Measurements from ENCODE around the gene CACNA1I.

The CACNA1I gene

DNA sequence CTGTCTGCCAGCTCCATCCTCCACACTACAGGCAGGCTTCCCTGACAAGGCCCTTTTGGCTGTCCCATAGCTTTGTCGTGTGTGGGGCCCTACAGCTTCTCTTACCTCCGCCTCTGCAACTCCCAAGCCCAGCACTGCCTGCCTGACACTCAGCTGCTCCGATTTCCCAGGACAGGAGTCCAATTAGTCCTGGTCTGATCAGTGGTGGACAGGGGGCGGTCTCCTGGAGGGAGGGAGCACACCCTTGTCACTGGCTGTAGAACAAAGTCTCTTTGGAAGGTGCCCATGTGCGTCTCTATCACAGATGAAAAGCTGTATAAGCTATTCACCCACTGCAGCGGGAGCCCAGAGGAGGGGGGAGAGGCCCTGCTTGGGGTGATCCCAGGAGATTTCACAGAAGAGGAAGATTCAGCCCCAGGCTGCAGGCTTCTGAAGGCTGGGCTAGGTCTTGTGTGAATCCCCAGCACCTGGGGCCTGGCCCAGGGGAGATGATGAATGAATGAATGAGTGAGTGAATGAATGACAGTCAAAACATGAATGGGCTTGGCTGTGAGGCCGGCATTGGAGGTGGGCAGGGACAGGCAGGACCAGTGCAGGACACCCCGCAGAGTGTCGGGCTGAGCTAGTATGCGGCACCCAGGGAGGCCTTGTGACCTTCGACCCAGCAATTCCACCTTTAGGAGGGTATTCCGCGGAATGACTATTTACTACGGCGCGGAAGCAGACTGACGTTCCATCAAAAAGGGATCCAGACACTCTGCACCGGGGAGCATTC lies 142.4 kb downstream of the CACNA1I start:
- DNase-seq (ENCODE audit: low read depth) = peak; percentile 27
- no peak overlapping the region for H3K4me3 ChIP-seq (ENCODE audit: low read depth, low read length)
- TF ChIP-seq, protein P1, sequence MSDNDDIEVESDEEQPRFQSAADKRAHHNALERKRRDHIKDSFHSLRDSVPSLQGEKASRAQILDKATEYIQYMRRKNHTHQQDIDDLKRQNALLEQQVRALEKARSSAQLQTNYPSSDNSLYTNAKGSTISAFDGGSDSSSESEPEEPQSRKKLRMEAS (IDR thresholded peaks at IDR 0.05; ENCODE audit: low read depth, low read length) = no peak

DNA sequence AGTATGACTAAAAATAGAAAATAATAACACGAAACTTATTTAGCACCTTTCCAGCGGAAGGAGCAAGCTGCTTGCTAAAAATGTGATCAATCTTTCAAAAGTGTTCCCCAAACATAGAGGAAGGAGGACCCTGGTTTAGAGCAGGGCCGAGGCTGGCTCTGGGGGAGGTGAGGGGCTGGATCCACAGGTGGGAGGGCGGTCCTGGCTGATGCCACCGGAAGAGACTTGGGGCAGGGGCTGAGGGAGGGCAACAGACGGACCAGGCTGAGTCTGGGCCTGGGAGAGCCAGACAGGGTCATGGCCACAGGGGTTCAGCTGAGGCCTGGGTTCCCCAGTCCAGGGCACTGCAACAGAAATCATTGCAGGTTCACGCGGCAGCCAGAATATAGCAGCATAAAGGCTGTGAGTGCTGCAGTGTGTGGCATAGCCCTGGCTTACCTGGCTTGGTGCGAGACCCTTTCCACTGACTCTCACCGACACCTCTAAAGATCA lies 143.3 kb downstream of the CACNA1I start:
- no peak overlapping the region for H3K4me3 ChIP-seq (ENCODE audit: low read depth, low read length)
- DNase-seq (ENCODE audit: low read depth) = no peak
- TF ChIP-seq MYC (IDR thresholded peaks at IDR 0.05; ENCODE audit: low read depth, low read length) (no peak), POLR2A (IDR thresholded peaks at IDR 0.05; ENCODE audit: extremely low read depth, insufficient read length) (no peak)
- TF ChIP-seq, protein P2, sequence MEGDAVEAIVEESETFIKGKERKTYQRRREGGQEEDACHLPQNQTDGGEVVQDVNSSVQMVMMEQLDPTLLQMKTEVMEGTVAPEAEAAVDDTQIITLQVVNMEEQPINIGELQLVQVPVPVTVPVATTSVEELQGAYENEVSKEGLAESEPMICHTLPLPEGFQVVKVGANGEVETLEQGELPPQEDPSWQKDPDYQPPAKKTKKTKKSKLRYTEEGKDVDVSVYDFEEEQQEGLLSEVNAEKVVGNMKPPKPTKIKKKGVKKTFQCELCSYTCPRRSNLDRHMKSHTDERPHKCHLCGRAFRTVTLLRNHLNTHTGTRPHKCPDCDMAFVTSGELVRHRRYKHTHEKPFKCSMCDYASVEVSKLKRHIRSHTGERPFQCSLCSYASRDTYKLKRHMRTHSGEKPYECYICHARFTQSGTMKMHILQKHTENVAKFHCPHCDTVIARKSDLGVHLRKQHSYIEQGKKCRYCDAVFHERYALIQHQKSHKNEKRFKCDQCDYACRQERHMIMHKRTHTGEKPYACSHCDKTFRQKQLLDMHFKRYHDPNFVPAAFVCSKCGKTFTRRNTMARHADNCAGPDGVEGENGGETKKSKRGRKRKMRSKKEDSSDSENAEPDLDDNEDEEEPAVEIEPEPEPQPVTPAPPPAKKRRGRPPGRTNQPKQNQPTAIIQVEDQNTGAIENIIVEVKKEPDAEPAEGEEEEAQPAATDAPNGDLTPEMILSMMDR (IDR thresholded peaks at IDR 0.05; ENCODE audit: low read depth, low read length) = no peak
- TF ChIP-seq, protein P1 (IDR thresholded peaks at IDR 0.05; ENCODE audit: low read depth, low read length) = no peak

DNA sequence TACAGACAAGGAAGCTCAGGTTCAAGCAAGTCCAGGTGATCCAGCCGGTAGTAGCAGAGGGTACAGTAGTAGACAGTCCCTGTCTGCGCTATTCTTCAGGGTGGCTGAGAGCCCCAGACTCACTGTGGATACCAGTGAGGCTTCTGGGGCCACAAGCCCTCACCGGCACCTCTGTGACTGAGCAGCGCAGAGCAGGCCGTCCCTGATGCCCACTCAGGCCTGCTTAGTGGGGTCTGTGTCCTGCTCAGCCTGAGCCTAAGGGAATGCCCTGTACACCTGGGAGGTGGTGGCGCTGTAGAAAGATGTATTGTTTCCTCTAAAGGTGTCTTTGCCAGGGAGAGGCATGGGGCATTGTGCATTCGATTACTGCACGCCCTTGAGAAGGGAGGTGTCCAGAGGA lies 143.8 kb downstream of the CACNA1I start:
- H3K4me3 ChIP-seq (ENCODE audit: low read depth, low read length) = no peak overlapping the region
- no peak for DNase-seq (ENCODE audit: low read depth)
- TF ChIP-seq POLR2A (IDR thresholded peaks at IDR 0.05; ENCODE audit: extremely low read depth, insufficient read length) = no peak
- TF ChIP-seq, protein P1 (IDR thresholded peaks at IDR 0.05; ENCODE audit: low read depth, low read length) = no peak
- TF ChIP-seq, protein P2 (IDR thresholded peaks at IDR 0.05; ENCODE audit: low read depth, low read length) = no peak

DNA sequence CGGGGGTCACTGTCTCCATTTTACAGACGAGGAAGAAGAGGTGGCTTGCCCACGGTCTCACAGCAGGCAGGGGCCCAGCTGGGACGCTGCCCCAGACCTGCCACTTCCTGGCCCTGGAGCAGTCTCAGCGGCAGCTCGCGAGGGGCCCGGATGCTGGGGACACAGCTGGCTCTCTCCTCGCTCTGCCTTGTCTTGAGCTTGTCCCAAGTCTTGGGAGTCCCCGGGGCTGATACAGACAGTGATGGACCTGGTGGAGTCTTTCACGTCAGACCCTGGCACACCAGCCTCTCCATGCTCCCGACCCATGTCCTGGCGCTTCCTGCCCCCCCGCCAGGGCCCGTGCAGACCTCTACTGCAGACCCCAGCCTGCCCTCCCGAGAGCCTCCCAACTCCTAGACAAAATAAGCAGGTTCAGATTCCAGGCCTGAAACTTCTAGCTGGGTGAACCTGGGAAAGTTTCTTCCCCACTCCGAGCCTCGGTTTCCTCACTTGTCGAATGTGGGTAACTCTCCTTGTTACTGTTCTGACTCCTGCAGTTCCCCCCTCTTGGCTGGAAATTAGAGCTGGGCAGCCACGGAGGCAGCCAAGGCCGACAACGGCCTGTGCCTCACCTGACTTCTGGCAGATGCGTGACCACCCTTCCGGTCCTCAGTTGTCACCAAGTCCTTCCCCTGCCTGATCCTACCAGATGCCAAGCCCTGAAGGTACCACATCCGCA lies 145.4 kb downstream of the CACNA1I start:
- H3K4me3 ChIP-seq (ENCODE audit: low read depth, low read length) = no peak overlapping the region
- no peak for DNase-seq (ENCODE audit: low read depth)
- TF ChIP-seq, protein P1 (IDR thresholded peaks at IDR 0.05; ENCODE audit: low read depth, low read length) = no peak
- TF ChIP-seq, protein P2 (IDR thresholded peaks at IDR 0.05; ENCODE audit: low read depth, low read length) = no peak
- TF ChIP-seq POLR2A (IDR thresholded peaks at IDR 0.05; ENCODE audit: extremely low read depth, insufficient read length) (no peak), MYC (IDR thresholded peaks at IDR 0.05; ENCODE audit: low read depth, low read length) (no peak)

DNA sequence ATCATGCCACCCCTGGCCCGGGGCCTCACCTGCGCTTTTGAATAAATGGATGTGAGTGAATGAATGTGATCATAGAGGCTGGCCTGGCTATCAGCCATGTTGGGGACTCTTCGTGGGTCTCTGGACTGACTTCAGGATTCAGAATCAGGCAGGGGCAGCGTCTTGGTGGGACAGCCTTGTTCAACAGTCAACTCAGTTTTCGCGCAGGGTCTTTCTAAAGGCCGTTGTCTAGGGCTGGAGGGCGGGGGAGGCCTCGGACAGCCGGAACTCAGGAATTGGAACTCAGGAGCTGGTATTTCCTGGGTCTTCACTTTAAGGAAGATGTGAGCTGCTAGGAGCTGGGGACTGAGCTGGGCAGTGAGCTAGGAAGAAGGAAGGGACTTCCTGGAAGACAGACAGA lies 146.0 kb downstream of the CACNA1I start:
- DNase-seq (ENCODE audit: low read depth) = no peak
- no peak overlapping the region for H3K4me3 ChIP-seq (ENCODE audit: low read depth, low read length)
- no peak for TF ChIP-seq POLR2A (IDR thresholded peaks at IDR 0.05; ENCODE audit: extremely low read depth, insufficient read length)
- TF ChIP-seq, protein P1 (IDR thresholded peaks at IDR 0.05; ENCODE audit: low read depth, low read length) = no peak
- no peak for TF ChIP-seq MYC (IDR thresholded peaks at IDR 0.05; ENCODE audit: low read depth, low read length)
- TF ChIP-seq, protein P2 (IDR thresholded peaks at IDR 0.05; ENCODE audit: low read depth, low read length) = no peak

DNA sequence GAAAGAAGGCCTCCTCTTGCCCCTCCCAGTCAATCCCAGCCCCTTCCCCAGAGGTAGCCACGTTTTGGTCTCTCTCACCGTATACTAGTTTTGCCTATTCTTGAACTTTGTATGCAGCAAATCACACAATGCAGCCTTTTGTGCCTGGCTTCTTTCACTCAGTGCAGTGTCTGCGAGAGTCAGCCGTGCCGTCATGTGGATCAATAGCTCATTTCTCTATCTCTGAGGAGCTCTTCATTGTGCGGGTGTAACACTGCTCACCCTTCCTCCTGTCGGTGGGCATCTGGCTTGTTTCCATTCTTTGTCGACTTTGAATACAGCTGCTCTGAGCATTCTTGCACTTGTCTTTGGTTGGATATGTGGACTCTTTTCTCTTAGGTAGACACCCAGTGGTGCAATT lies 146.5 kb downstream of the CACNA1I start:
- DNase-seq (ENCODE audit: low read depth) = no peak
- TF ChIP-seq, protein P2 (IDR thresholded peaks at IDR 0.05; ENCODE audit: low read depth, low read length) = no peak
- TF ChIP-seq MYC (IDR thresholded peaks at IDR 0.05; ENCODE audit: low read depth, low read length) = no peak
- TF ChIP-seq, protein P1 (IDR thresholded peaks at IDR 0.05; ENCODE audit: low read depth, low read length) = no peak
- no peak for TF ChIP-seq POLR2A (IDR thresholded peaks at IDR 0.05; ENCODE audit: extremely low read depth, insufficient read length)
- no peak overlapping the region for H3K4me3 ChIP-seq (ENCODE audit: low read depth, low read length)
